GM19043 (cell line): ENCODE data around the gene TMEM9.
A peak's percentile ranks its signal among the peaks of the same experiment; 100 is the strongest.
"Not testable (repeated sequence)": the region's sequence is repeated elsewhere in the genome, so short reads cannot be mapped to it uniquely, and the experiment has no call there.

ENCODE experiments used
- ATAC-seq: cut with Tn5 transposase; IDR thresholded peaks from one replicate; pipeline ENCODE4 v1.9.1; 2021; ENCODE audit warnings: low read depth; ENCODE audit not compliant: unreplicated experiment

Gene TMEM9

GRCh38 chr1:201175820-201176500 is 21.7 kb upstream of the TMEM9 start:
- no peak for ATAC-seq

- no peak for ATAC-seq
Observed at GRCh38 chr1:201173736-201174135, 19.5 kb upstream of the TMEM9 start.

DNA sequence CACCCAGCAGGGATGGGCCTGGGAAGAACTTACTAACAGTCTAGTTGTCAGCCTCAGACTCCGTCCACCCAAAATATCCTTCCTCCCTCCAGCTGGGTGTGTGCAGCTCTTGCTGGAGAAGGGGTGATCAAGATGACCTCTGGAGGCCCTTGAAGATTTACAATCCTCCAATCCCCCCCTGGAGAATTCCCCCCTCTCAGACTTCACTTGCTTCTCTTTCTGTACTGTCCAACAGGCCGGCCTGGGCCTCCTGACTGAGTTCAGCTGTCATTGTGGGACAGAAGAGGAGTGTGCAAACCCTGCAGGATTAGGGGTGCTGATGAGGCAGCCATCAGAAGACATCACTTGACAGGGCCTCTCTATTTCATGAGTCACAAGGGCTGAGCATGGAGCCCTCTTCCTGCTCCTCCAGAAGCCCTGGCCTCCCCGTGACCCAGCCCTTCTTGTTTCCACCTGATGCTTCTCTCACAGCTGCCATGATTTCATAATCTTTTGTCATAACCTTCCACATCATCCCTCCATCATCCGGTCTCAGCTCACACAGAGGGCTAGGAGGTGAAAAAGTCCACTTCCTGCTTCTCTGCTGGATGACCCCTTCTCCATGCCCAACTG is 18.8 kb upstream of the TMEM9 start:
- ATAC-seq: no peak

DNA sequence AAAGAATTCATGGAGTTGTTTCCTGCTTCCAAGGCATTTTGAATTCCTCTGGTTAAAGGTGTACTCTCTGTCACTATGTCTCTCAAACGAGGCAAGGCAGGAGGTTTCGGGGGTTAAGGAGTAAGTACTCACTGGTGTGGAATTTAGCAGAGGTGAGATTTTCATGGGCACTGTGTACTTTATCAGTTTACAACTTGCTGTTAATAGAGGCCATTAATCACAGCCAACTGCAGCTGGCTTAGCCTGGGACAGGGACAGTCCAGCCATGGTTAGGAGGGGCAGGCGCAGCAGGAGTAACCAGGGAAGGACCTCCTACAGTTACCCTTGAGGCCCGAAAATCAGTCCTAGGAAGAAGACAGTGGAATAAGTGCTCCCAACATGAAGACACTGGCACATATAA is 18.1 kb upstream of the TMEM9 start:
- no peak for ATAC-seq

GRCh38 chr1:201171063-201172036 is 17.1 kb upstream of the TMEM9 start:
- peak; percentile 32 for ATAC-seq

- ATAC-seq: peak; percentile 94
Observed at GRCh38 chr1:201170533-201171062, 16.3 kb upstream of the TMEM9 start.

DNA sequence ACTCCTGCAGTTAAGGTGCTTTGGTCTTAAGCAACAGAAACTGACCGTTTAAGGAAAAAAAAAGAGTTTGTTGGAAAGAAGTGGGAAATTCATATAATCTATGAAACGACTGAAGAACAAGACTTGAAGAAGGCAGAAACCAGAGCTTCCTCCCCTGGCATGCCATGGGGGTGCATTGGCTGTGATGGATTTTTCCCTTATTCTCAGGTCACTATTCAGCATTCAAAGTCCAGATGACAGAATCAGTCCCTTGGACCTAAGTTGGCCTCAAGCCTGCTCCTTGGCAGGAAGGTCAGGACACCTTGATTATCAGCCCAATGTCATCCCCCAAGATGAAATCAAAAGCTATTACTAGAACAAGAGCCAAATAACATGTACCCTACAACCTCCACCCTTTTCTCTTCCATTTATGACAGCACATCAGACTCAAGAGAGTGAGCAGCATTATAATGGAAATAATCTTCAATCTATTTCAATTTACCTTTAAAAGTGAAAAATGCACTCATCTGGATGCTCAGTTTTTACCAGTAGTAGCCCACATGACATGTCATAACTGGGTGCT is 15.8 kb upstream of the TMEM9 start:
- ATAC-seq: no peak

GRCh38 chr1:201169203-201169602 is 14.9 kb upstream of the TMEM9 start:
- ATAC-seq: no peak

- ATAC-seq: no peak
Observed at GRCh38 chr1:201167041-201167991, 13.0 kb upstream of the TMEM9 start.

DNA sequence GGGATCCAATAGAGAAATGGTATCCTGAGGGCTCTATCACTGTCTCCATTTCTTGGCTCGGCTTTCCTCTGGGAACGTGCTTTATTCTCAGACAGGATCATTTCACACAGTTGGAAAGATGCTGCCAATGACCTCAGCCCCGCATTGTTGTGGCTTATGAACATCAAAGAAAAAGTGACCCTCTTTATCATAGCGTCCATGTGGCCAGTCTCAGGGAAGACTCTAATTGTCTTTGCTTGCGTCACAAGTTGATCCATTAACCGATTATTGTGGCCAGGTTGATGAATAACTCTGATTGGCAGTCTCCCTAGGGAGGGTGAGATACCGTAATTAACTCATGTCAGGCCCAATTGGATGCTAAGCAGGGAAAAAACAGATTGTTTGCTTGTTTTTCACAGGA is 10.4 kb upstream of the TMEM9 start:
- no peak for ATAC-seq

- no peak for ATAC-seq
Observed at GRCh38 chr1:201163707-201164106, 9.4 kb upstream of the TMEM9 start.

GRCh38 chr1:201163036-201163435 is 8.8 kb upstream of the TMEM9 start:
- not testable (repeated sequence) for ATAC-seq

DNA sequence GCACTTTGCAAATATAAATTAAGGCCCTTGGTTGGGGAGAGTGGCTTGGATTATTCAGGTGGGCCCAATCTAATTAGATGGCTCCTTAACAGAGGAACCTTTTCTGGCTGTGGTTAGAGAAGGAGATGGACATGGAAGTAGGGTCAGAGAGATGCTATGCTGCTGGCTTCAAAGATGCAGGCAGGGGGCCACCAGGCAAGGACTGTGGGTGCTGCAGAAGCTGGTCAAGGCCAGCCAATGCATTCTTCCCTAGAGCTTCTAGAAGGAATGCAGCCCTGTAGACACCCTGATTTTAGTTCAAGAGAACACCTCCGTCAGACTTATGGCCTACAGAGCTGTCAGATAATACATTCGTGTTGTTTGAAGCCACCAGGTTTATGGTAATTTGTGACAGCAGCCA is 3.7 kb upstream of the TMEM9 start:
- ATAC-seq: no peak

DNA sequence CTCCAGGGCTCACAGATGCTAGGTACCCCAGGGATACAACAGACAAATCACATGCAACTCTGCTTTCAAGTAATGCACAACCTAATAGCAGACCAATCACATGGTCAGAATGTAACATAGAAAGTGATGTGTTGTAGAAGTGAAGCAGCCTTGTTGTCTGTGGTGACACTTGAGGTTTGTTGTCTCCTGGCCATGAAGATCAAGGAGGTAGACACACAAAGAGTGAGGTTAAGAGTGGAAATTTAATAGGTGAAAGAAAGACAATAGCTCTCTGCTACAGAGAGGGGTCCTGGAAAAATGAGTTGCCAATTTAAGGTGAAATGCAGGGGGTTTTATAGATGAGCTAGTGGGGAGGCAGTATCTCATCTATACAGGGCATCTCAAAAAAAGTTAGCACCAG is 2.5 kb upstream of the TMEM9 start:
- no peak for ATAC-seq

DNA sequence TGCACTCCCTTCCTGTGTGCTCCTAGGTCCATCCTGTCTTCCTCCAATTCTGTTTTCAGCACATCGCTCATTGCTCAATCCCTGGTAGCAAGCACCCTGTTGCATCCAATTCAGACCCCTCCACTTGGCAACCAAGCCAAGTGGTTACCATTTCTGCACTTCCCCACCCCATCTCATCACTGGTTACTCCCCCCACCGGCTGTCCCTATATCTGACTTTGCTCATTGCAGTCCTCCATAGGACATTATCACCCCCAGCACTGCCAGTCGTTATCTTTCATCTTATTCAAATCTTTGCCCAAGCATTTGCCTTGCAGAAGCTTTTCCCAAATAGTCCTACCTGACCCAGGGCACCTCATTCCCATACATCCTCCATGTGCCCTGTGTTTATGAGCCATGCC is 2.1 kb upstream of the TMEM9 start:
- ATAC-seq: no peak

- ATAC-seq: no peak
Observed at GRCh38 chr1:201155354-201155753, 1.1 kb upstream of the TMEM9 start.

DNA sequence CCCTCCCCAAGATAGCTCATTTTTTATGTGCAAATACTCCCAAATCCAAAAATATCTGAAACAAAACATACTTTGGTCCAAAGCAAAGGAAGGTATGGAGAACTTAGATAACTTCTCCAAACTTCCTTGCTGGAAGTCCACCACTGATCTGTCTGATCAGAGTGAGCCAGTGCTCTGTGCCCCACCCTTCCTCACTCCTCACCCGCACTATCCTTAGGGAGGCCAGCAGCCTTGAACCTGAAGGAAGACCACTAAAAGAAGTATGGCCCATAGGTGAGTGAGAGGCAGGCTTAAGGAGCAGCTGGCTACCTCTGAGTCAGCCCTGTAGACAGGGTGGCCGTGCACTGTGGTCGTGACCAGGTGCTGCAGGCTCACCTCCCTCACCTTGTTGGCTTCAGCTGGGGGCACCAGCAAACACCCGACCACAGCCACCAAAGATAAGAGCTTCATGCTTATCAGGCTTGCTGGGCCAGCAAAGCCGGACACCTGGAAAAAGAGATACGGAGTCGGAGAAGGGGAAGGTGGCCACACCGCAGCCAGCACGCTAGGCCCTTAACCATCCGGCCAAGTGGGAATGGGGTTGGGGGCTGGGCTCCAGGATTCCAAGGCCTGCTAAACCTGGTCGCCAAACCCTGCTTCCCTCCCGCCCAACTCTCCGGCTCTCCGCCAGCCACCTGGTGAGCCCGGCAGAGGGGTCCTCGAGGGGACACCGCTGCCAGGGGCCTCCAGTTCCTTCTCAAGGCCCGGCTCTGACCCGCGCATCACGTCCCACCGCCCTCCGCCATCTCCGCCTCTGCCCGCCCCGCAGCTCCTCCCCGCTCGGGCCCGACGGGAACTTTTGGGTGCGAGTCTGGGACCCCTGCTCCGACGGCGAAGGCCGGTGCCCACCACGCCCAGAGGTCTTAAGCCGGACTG is 543 bp downstream of the TMEM9 start:
- peak; percentile 62 for ATAC-seq

- ATAC-seq: no peak
Observed at GRCh38 chr1:201149400-201149799, 4.9 kb downstream of the TMEM9 start.
